Measurements from ENCODE around the gene LRP1B. TPM values are rescaled to one million over a fixed set of nuclear protein-coding genes. Genes with fewer than 3 reads are reported as not detected.

LRP1B gene
- total and polyA plus RNA-seq, 2 of the 8 experiments (the other 6 are each of a cell fraction or from before 2014, with no cell fraction given), result 0.03 TPM; not detected in 1

DNA sequence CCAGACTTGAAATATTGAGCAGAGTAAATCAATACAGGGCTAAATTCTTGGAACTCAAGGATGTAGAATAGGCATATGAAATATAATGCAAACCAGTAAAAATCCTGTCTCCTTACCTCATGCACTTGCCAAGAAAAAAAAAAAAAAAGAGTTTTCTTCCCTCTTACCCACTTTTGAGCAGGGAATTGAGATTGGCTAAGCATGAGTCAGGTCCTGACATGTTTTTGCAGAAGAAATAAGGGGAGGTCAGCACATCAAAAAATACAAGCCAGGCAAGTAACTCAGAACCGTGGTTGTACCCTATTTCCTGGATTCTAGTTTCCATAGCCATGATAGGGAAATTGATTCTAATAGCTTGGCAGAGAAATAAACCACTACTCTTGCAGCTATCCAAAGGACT is 1526.7 kb downstream of the LRP1B start:
- Histone ChIP-seq H3K4me2 (ENCODE audit: insufficient read depth in 1 of 2, low read depth in 2 of 2, low read length in 2 of 2) (no peak overlapping the region), H3K4me3 (ENCODE audit: extremely low read depth in 1 of 4, insufficient read depth in 2 of 4, low read depth in 3 of 4, low read length in 4 of 4) (no peak overlapping the region), H3K27me3 (replicated peaks in 1 of 4; ENCODE audit: control insufficient read depth in 3 of 4, extremely low read depth in 1 of 4, insufficient read depth in 3 of 4, low read length in 3 of 4) (no peaks in the 10 kb centered on the region), H3K79me1 (ENCODE audit: low read depth, low read length) (no peaks in the 10 kb centered on the region), H2AFZ (ENCODE audit: low read length) (0 out of 2 replicates have a peak overlapping the region, but pooled peaks have one; percentile 74), H2BK12ac (ENCODE audit: low read depth, low read length) (no peak overlapping the region), H3K4me1 (replicated peaks in 1 of 4; ENCODE audit: control insufficient read depth in 3 of 4, insufficient read depth in 4 of 4, low read length in 3 of 4) (no peaks in the 10 kb centered on the region), H4K5ac (ENCODE audit: insufficient read length, low read depth, low read length) (no peak overlapping the region), H3K27ac (ENCODE audit: low read depth, low read length) (no peak overlapping the region), H3K9ac (replicated peaks in 1 of 4; ENCODE audit: extremely low read depth in 1 of 4, low read depth in 3 of 4, low read length in 3 of 4) (no peak overlapping the region), H3K23ac (ENCODE audit: insufficient read length) (no peak overlapping the region), H3K56ac (replicated peaks; ENCODE audit: insufficient read length, low read depth, low read length) (no peak overlapping the region), H3K36me3 (ENCODE audit: control insufficient read depth in 2 of 4, insufficient read depth in 4 of 4, low read length in 3 of 4) (no peaks in the 10 kb centered on the region), H2BK15ac (ENCODE audit: low read length) (no peak overlapping the region), H3K79me2 (ENCODE audit: control insufficient read depth in 1 of 2, insufficient read depth in 2 of 2, low read length in 2 of 2) (no peaks in the 10 kb centered on the region), H2AK5ac (ENCODE audit: low read depth, low read length) (no peak overlapping the region), H4K20me1 (replicated peaks in 1 of 2; ENCODE audit: control insufficient read depth in 1 of 2, insufficient read depth in 2 of 2, low read length in 2 of 2) (no peaks in the 10 kb centered on the region), H2BK5ac (ENCODE audit: low read depth, low read length) (no peak overlapping the region), H3K14ac (ENCODE audit: insufficient read length) (no peak overlapping the region), H3K4ac (replicated peaks; ENCODE audit: insufficient read length, low read depth, low read length) (no peak overlapping the region), H2BK120ac (replicated peaks; ENCODE audit: low read depth, low read length) (no peak overlapping the region), H3K9me3 (ENCODE audit: insufficient read depth in 2 of 2, low read depth in 1 of 2, low read length in 1 of 2) (no peaks in the 10 kb centered on the region), H3K23me2 (ENCODE audit: low read depth, low read length) (no peaks in the 10 kb centered on the region), H4K91ac (replicated peaks; ENCODE audit: insufficient read length, low read length) (no peak overlapping the region), H4K8ac (ENCODE audit: extremely low read depth, insufficient read depth, low read length) (no peak overlapping the region), H2BK20ac (ENCODE audit: low read length) (no peak overlapping the region), H3K18ac (ENCODE audit: extremely low read depth, low read length) (no peak overlapping the region)
- DNase-seq (ENCODE audit: low read depth in 1 of 2, low spot score in 2 of 2) (no peak), FAIRE-seq (no peak)
- ChIA-PET CTCF (ENCODE audit: partially characterized antibody) (interaction anchor here (1.8 kb wide), 1 partner anchor 18 kb away, joined by 6 read pairs; no protein-coding TSS in a partner anchor), POLR2A (ENCODE audit: partially characterized antibody) (no interaction called here)
- WGBS, 2 experiments (ENCODE audit: extremely low coverage in 1 of 2, insufficient coverage in 1 of 2, insufficient read length in 1 of 2, insufficient replicate concordance in 2 of 2, low coverage in 1 of 2, low lambda C conversion rate in 2 of 2, missing lambda C conversion rate in 1 of 2), result 78% methylated on average over 1 of the region's 1 CpG; no CpG with 5 or more reads in 1 of the 2 experiments
- TF ChIP-seq EGR1 (IDR thresholded peaks at IDR 0.05; ENCODE audit: borderline replicate concordance, low read depth, low read length) (no peak), ATF3 (IDR thresholded peaks at IDR 0.05; ENCODE audit: insufficient read depth, low read depth, low read length) (no peak), BACH1 (IDR thresholded peaks at IDR 0.05; ENCODE audit: low read length) (no peak), RBBP5 (IDR thresholded peaks at IDR 0.05; ENCODE audit: borderline replicate concordance, low read depth, low read length) (no peak), SIRT6 (IDR thresholded peaks at IDR 0.05; ENCODE audit: low read length) (no peak), CTCF (IDR thresholded peaks at IDR 0.05; ENCODE audit: control extremely low read depth in 1 of 3, insufficient read depth in 1 of 3, low read depth in 1 of 3, low read length in 3 of 3) (no peak), SP4 (IDR thresholded peaks at IDR 0.05; ENCODE audit: low read length) (no peak), YY1 (IDR thresholded peaks at IDR 0.05; ENCODE audit: low read depth, low read length) (no peak), RAD21 (IDR thresholded peaks at IDR 0.05 in 1 of 2, conservative IDR thresholded peaks at IDR 0.05 in 1 of 2; ENCODE audit: low read depth in 2 of 2, low read length in 2 of 2) (no peak), RNF2 (IDR thresholded peaks at IDR 0.05; ENCODE audit: borderline replicate concordance, low read depth, low read length, missing control alignments, poor library complexity, severe bottlenecking) (no peak), JUN (IDR thresholded peaks at IDR 0.05; ENCODE audit: low read depth, low read length) (no peak)

All from H1 (cell line).